Measurements from ENCODE around the gene CHTF18.

GRCh38 chr16:798666-799065 lies 10.2 kb downstream of the CHTF18 start:
- TF ChIP-seq CTCF (IDR thresholded peaks at IDR 0.05; ENCODE audit: poor library complexity): no peak
- no peak for TF ChIP-seq EZH2phosphoT487 (IDR thresholded peaks at IDR 0.05; ENCODE audit: low read depth, severe bottlenecking, unreplicated experiment)
